ENCODE data around the gene CHN1. TPM values are rescaled to one million over a fixed set of nuclear protein-coding genes. Genes with fewer than 3 reads are reported as not detected.

The CHN1 gene
- total and polyA plus RNA-seq, 2 of the 8 experiments (the other 6 are each of a cell fraction or from before 2014, with no cell fraction given) = 54.0 to 65.7 TPM

GRCh38 chr2:174772472-174772801 lies 232.7 kb downstream of the CHN1 start:
- no peaks in the 10 kb centered on the region for H4K20me1 ChIP-seq (replicated peaks in 1 of 2; ENCODE audit: control insufficient read depth in 1 of 2, insufficient read depth in 2 of 2, low read length in 2 of 2)
- DNase-seq (ENCODE audit: low read depth in 1 of 2, low spot score in 2 of 2) (no peak), FAIRE-seq (no peak)
- POLR2A ChIA-PET (ENCODE audit: partially characterized antibody) = interaction anchor here (0.6 to 3.8 kb wide), 14 partner anchors 8 to 233 kb away, joined by 3 to 39 read pairs (median 6); partner anchors contain the start of gene CHN1
- peak overlapping the region; percentile 58; the same call in 1 of the 2 replicates for H4K8ac ChIP-seq (ENCODE audit: extremely low read depth, insufficient read depth, low read length)
- peak overlapping the region; percentile 10 for H3K23ac ChIP-seq (ENCODE audit: insufficient read length)
- peak overlapping the region; percentile 98 for H2BK12ac ChIP-seq (ENCODE audit: low read depth, low read length)
- no peak overlapping the region for H2BK15ac ChIP-seq (ENCODE audit: low read length)
- CTCF ChIA-PET (ENCODE audit: partially characterized antibody) = interaction anchor here (0.9 to 12.2 kb wide), 30 partner anchors 8 to 291 kb away, joined by 3 to 249 read pairs (median 7); partner anchors contain the start of genes CHN1 and CHRNA1
- H2AFZ ChIP-seq (ENCODE audit: low read length) = no peak overlapping the region
- H3K27me3 ChIP-seq (replicated peaks in 1 of 4; ENCODE audit: control insufficient read depth in 3 of 4, extremely low read depth in 1 of 4, insufficient read depth in 3 of 4, low read length in 3 of 4) = no peaks in the 10 kb centered on the region
- H3K27ac ChIP-seq (ENCODE audit: low read depth, low read length) = peak overlapping the region; percentile 80
- WGBS, 2 experiments (ENCODE audit: extremely low coverage in 1 of 2, insufficient coverage in 1 of 2, insufficient read length in 1 of 2, insufficient replicate concordance in 2 of 2, low coverage in 1 of 2, low lambda C conversion rate in 2 of 2, missing lambda C conversion rate in 1 of 2) = 72% methylated on average over 5 of the region's 5 CpGs; no CpG with 5 or more reads in 1 of the 2 experiments
- H3K18ac ChIP-seq (ENCODE audit: extremely low read depth, low read length) = peak overlapping the region; percentile 86
- peak overlapping the region; percentile 87 for H4K5ac ChIP-seq (ENCODE audit: insufficient read length, low read depth, low read length)
- H3K56ac ChIP-seq (replicated peaks; ENCODE audit: insufficient read length, low read depth, low read length) = peak overlapping the region; percentile 36
- no peaks in the 10 kb centered on the region for H3K23me2 ChIP-seq (ENCODE audit: low read depth, low read length)
- no peaks in the 10 kb centered on the region for H3K36me3 ChIP-seq (ENCODE audit: control insufficient read depth in 2 of 4, insufficient read depth in 4 of 4, low read length in 3 of 4)
- no peaks in the 10 kb centered on the region for H3K9me3 ChIP-seq (ENCODE audit: insufficient read depth in 2 of 2, low read depth in 1 of 2, low read length in 1 of 2)
- peaks cover 11 to 24% (median 13%) of the 10 kb centered on the region in 4 experiments for H3K4me1 ChIP-seq (replicated peaks in 1 of 4; ENCODE audit: control insufficient read depth in 3 of 4, insufficient read depth in 4 of 4, low read length in 3 of 4)
- peak overlapping the region; percentile 84 for H2BK120ac ChIP-seq (replicated peaks; ENCODE audit: low read depth, low read length)
- H3K4me3 ChIP-seq (ENCODE audit: extremely low read depth in 1 of 4, insufficient read depth in 2 of 4, low read depth in 3 of 4, low read length in 4 of 4) = no peak overlapping the region
- H3K14ac ChIP-seq (ENCODE audit: insufficient read length) = no peak overlapping the region
- no peaks in the 10 kb centered on the region for H3K79me1 ChIP-seq (ENCODE audit: low read depth, low read length)
- peak overlapping the region; percentile 100; the same call in 1 of the 2 replicates for H2BK20ac ChIP-seq (ENCODE audit: low read length)
- H2AK5ac ChIP-seq (ENCODE audit: low read depth, low read length) = peak overlapping the region; percentile 95
- H3K4me2 ChIP-seq (ENCODE audit: insufficient read depth in 1 of 2, low read depth in 2 of 2, low read length in 2 of 2) = peak overlapping the region; percentile 16 to 34; a peak in 3 of 4 replicates
- H2BK5ac ChIP-seq (ENCODE audit: low read depth, low read length) = peak overlapping the region; percentile 99
- H3K79me2 ChIP-seq (ENCODE audit: control insufficient read depth in 1 of 2, insufficient read depth in 2 of 2, low read length in 2 of 2) = no peaks in the 10 kb centered on the region
- H3K9ac ChIP-seq (replicated peaks in 1 of 4; ENCODE audit: extremely low read depth in 1 of 4, low read depth in 3 of 4, low read length in 3 of 4) = peak overlapping the region in 2 of 4 experiments; percentile 15 to 52; a peak in 4 of 7 replicates
- peak overlapping the region; percentile 92 for H3K4ac ChIP-seq (replicated peaks; ENCODE audit: insufficient read length, low read depth, low read length)
- peak overlapping the region; percentile 99 for H4K91ac ChIP-seq (replicated peaks; ENCODE audit: insufficient read length, low read length)
- no peak for TF ChIP-seq CTBP2 (IDR thresholded peaks at IDR 0.05; ENCODE audit: borderline replicate concordance, insufficient read depth, insufficient read length, low read length)
- no peak for TF ChIP-seq EZH2 (IDR thresholded peaks at IDR 0.05; ENCODE audit: low read depth, low read length, severe bottlenecking)
- no peak for TF ChIP-seq KDM5A (IDR thresholded peaks at IDR 0.05; ENCODE audit: low read length)
- TF ChIP-seq FOSL1 (IDR thresholded peaks at IDR 0.05; ENCODE audit: insufficient read depth, low read depth, low read length) = no peak
- no peak for TF ChIP-seq GABPA (IDR thresholded peaks at IDR 0.05; ENCODE audit: borderline replicate concordance, insufficient read depth, low read length)
- TF ChIP-seq ATF2 (IDR thresholded peaks at IDR 0.05; ENCODE audit: low read length) = no peak
- no peak for TF ChIP-seq TEAD4 (IDR thresholded peaks at IDR 0.05; ENCODE audit: low read depth, low read length)
- TF ChIP-seq RNF2 (IDR thresholded peaks at IDR 0.05; ENCODE audit: borderline replicate concordance, low read depth, low read length, missing control alignments, poor library complexity, severe bottlenecking) = no peak
- TF ChIP-seq RFX5 (IDR thresholded peaks at IDR 0.05; ENCODE audit: borderline replicate concordance, low read depth, low read length) = no peak
- no peak for TF ChIP-seq KDM1A (IDR thresholded peaks at IDR 0.05; ENCODE audit: borderline replicate concordance, low read length)
- no peak for TF ChIP-seq YY1 (IDR thresholded peaks at IDR 0.05; ENCODE audit: low read depth, low read length)

Measured in H1 (cell line).